DOHH2 (cell line): ENCODE results near the gene STK25.

ENCODE experiments used
- CTCF ChIP-seq: fragments of 200-600 bp; sonication (generic); IDR thresholded peaks from one replicate; pipeline ENCODE4 v1.5.1; 2014; ENCODE audit warnings: antibody characterized with exemption, mild to moderate bottlenecking, low read depth, low read length; ENCODE audit not compliant: poor library complexity, severe bottlenecking
- EZH2phosphoT487 ChIP-seq: fragments of 200-600 bp; sonication (generic); IDR thresholded peaks from 2 replicates; pipeline ENCODE4 v1.6.1; 2017; ENCODE audit warnings: borderline replicate concordance, mild to moderate bottlenecking, antibody characterized with exemption, low read length, moderate library complexity, mixed read lengths

GRCh38 chr2:241538838-241539615, 30.6 kb upstream of the STK25 start:
- no peak for TF ChIP-seq CTCF
- TF ChIP-seq EZH2phosphoT487 = no peak
